NCI-H345 treated with DMSO at 0.1 percent for 48 hours (cell line): ENCODE results near the gene SPI1.
A peak's percentile ranks its signal among the peaks of the same experiment; 100 is the strongest.

Source experiments
- DNase-seq: peaks from one replicate; lab custom pipeline; 2025; ENCODE audit not compliant: unreplicated experiment; lab: John Stamatoyannopoulos, UW

Gene SPI1

DNA sequence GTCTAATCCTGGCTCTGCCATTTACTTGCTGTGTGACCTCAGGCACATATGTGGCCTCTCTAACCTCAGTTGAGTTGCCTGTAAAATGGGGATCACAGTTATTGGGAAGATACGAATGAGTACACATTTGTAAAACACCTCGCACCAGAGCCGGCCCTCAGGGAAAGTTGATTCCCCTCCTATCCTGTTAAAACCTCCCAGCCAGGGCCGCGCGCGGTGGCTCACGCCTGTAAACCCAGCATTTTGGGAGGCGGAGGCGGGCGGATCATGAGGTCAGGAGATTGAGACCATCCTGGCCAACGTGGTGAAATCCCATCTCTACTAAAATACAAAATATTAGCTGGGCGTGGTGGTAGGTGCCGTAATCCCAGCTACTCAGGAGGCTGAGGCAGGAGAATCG, 18.0 kb downstream of the SPI1 start:
- DNase-seq = no peak

DNA sequence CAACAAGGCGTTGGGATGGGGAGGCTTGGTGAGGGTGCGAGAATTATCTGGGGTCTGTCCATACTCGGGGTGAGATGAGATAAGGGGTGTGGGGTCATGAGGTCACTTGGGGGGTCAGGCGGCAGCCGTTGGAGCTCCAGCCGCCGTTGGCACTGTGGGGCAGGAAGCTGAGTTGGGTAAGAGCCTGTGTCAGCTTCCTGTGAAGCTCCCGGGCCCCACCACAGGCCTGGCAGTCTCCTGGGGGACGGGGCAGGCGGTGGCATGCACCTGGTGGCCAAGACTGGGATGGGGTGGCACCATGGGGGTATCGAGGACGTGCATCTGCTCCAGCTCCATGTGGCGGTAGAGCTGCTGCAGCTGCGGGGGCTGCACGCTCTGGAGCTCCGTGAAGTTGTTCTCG, 18.8 kb downstream of the SPI1 start:
- DNase-seq = no peak

DNA sequence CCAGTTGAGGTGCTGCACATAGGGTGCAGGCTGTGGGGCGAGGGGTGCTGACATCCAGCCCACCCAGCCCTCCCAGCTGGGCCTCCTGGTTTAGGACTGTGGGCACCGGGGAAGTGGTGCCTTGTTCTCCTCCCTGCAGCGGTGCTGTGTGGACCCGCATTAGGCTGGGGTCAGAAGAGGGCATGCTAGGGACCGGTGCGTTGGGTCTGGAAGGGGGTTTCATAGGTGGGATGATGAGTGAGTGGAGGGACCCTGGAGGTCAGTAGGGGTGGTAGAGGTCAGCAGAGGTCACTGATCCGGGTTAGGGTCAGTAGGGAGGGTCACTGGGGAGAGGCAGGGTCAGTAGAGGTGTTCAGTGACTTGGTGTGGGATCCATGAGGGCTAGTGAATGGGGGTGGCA, 19.2 kb downstream of the SPI1 start:
- no peak for DNase-seq

DNA sequence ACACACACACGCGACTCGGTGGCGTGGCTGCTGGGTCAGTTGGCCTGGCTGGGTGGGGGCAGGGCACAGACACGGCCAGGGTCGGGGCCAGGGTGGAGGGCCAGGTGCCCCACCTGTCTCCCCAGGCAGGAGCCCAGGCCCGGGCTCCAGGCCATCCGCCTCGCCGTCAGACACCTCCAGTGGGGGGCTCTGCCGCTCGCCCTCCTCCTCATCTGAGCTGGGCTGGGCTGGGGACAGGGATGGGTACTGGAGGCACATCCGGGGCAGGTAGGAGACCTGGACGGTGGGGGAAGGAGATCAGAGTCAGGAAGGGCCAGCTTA, 19.7 kb downstream of the SPI1 start:
- DNase-seq = no peak

DNA sequence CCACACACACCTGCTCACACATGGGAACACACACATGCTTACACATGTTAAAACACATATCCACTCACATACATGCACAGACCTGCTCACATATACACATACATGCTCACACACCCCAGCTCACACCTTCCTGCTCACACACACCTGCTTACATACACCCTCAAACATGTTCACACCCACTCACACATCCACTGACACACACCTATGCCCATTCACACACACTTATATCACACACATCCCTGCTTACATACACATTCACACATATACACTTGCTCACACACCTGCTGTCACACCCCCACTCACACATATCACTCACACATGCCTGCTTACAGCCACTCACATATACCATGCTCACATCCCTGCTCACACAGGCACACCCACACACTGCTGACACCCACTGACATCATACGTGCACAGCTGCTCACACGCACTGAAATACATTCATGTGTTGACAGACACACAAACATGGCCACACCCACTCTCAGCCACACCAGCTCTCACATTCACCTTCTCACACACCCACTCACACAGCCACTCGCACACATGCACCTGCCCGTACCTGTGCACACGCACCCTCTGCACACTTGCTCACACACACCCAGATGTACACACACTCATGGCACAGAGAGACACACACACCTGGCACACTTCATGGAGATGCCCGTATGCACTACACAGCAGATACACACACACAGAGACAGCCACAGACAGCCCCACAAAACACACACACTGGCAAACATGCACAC, 20.2 kb downstream of the SPI1 start:
- no peak for DNase-seq

DNA sequence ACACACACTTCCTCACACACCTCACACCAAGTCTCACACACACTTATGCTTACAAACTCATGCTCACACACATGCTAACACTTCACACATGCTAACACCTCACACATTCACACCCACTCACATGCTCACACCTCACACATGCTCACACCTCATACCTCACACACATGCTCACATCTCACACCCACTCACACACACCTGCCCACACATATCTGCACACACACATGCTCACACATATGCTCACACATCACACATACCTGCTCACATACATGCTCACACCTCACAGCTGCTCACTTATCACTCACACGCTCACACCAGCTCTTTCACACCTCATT, 21.4 kb downstream of the SPI1 start:
- no peak for DNase-seq

DNA sequence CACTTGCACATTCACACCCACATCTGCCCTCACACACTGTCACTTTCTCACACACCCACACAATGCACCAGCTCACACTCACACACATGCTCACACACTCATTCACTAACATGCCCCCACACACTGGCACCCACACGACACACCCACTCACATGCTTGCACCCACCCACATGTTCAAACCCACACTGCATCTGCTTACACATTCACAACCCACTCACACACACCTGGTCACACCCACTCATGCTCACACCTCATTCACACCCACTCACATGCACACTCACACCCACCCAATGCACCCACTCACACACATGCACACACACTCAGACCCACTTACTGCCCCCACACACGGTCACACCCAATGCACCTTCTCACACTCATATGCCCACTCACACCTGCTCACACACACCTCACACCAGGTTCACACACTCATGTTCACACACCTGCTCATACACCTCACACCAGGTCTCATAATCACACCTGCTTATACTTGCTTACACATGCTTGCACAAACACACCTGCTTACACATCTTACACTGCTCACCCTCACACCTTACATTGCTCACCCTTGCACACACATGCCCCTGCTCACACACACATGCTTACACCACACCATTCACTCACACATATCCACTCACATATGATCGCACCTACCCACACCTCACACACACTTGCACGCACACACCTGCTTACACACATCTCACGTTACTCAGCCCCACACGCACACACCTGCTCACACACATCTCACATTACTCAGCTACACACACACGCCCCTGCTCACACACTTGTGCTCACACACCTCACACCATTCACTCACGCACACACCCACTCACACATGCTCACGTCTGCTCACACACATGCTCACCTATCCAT, 22.0 kb downstream of the SPI1 start:
- no peak for DNase-seq

DNA sequence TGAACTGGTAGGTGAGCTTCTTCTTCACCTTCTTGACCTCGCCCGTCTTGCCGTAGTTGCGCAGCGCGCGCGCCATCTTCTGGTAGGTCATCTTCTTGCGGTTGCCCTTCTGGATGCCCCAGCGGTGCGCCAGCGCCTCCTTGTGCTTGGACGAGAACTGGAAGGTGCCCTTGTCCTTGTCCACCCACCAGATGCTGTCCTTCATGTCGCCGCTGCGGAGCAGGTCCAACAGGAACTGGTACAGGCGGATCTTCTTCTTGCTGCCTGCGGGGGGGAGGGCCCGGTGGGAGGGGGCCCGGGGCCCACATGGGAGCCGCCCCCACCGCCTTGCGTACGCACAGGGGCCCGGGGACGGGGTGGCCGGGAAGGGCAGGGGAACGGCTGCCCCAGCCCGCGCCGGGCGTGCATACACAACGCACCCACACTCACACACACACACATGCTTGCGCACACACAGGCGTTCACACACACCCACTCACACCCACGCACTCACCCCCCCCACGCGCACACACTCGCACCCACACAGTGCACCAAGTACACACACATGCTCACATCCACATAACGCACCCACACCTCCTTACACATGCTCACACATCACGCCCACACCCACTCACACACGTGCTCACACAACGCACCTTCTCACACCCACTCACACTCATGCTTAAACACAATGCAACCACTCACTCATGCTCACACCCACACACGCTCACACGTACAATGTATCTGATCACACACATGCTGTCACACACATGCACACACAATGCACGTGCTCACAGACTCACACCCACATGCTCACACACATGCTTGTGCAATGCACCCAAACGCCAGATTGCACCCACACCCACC, 22.8 kb downstream of the SPI1 start:
- DNase-seq = peak; percentile 76

DNA sequence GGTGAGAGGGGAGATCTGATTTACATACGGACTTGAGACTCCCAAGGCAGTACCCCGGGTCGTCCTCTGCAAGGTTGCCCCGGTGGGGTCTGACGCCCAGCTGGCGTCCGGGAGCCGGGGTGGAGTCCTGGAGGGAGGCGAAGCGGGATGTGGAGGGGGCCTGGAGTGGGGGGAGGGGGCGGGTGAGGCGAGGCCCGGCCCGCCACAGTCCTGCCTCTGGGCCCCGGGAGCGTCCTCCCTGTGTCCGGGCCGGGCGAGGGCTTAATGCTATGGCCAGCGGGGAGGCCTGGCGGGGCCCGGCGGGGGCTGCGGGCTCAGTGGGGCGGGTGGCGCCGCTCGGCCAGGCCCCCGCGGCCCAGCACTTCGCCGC, 23.4 kb downstream of the SPI1 start:
- no peak for DNase-seq

DNA sequence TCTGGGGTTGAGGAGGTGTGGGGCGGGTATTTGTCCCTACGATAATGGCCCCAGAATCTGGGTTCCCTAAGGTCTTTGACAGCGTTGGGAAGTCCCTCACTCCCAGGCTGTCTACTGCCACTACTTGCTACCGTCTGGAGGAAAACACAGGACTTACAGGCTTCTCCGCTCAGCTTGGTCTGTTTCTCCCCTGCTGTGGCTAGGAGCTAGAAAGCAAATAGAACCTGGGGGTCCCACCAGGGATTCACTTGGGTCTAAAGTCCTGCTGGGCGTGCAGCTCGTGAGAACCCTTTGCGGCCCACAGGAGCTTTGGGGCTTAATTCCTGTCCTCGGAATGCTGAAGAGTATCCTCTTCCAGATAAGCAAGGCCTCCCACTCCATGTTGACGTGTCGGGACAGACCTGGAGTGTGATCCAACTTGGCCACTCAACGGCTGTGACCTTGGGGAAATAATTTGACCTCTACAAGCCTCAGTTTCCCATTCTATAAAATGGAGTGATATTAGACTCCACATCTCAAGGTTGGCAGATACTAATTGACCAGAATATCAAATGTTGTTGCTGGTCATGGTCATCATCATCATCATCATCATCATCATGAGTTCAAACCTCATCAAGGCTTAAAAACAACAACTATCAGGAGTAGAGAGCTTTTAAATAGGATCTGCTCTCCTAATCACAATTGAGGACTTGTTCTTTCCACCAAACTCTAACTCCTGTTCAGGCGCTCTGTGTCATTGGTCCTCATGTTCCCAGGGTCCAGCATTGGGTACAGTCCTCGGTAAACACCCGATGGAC, 24.2 kb downstream of the SPI1 start:
- DNase-seq = no peak

DNA sequence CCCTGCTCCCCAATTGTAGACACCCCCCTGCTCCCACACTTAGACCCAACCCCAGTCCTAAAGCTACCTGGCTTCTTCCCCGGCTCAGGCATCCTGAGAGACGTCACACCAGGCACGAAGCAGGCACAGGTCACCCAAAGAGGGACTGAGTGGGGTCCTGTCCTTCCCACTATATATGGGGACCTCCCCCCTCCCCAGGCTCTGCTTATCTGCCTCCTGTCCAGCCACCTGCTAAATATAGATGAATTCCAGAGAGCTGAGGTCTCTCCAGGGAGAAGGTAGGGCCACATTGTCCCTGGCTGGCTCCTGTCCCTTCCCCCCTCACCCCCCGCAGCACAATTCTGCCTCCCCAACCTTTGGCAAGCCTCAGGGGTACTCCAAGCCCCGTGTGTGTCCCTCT, 25.8 kb downstream of the SPI1 start, which contains the start of gene MYBPC3:
Gene MYBPC3 (minus strand): TSS at position 147 of the 400 bp plus-strand sequence. CDS start 55 bp downstream, at position 92.
- DNase-seq = no peak

DNA sequence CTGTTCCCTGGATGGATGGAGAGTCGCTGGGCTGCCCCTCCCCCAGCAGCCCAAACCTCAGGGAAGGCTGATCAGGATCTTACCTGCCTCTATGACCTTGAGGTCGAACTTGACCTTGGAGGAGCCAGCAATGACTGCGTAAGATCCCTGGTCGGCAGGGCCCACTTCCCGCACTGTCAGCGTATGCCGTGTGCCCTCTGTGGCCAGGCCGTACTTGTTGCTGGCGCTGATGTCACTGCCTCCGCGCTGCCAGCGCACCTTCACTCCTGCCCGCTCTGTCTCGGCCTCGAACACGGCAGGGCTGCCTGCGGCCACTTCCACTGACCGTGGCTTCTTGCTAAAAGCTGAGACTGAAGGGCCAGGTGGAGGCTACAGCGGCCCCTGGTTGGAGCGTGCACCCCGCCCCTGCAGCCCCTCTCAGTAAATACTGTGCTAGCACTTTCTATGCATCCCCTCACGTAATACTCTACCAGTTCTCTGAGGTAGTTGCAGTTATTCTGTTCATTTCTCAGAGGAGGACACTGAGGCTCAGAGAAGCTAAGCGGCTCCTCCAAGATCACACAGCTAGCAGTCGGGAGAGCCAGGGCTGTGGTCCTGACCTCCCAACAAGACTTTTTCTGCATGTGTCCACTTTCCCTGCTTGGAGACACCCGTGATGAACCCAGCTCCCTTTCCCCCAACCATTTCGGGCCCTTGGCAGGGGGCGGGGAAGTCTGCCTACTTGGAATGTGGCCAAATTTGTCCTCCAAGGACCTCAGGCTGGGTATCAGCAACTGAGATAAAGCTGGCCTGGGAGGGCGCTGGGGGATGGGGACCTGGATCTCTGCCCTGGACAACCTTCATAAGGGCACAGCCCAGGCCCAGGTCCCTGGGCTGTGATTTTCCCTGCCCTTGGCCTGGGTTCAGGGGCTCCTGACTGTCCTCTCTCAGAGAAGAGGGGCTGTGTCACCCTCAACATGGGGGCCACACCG, 26.9 kb downstream of the SPI1 start:
- no peak for DNase-seq

DNA sequence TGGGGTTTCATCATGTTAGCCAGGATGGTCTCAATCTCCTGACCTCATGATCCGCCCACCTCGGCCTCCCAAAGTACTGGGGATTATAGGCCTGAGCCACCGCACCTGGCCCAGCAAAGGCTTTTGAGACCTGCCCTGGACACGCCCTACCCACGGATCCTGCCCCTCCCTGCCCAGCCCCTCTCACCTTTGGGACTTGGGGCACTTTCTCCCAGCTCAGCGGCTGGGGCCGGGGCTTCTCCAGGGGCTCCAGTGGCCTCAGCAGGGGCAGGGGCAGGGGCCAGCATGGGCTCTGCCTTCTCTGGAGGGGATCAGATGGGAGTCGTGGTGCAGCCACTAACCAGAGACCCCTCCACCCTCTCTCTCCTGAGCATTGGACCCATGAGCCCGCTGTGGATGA, 28.0 kb downstream of the SPI1 start:
- no peak for DNase-seq

DNA sequence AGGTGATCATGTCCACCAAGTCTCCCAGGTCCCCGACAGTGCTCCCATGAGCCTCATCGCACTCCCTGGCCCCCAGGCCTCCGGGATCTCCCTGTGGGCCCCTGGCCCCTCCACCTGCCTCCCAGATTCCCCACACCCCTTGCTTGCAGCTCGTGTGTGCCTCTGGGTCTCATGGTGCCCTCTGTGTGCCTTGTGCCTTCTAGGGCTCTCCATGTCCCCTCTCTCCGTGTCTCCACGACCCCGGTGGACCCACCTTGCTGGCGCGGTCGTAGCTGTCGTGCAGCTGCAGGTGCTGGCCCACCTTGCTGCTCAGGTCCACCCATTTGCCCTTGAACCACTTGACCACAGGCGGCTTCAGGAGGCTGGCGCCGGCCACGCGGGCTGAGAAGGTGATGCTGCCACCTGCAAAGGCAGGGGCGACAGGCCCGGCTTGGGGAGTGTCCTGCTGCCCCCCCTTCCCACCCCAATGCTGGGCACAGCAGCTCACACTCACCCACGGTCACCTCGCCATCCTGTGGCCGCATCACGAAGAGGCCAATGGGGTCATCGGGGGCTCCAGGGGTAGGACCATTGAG, 28.7 kb downstream of the SPI1 start:
- no peak for DNase-seq

DNA sequence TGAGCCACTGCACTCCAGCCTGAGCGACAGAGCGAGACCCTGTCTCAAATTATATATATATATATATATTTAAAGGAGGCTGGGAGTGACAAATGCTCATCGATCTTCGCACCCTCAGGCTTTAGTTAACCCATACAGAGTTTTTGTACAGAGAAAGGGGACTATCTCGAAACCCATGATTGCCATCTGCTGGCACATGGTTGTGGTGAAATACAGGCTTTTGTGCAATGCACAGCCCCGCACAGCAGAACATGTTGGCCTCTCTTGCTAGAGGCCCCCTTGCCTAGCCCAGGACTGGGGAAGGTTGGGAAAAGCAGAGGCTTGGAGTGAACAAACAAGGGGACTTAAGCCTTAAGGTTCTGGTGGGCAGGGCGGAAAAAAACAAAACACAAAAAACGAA, 29.5 kb downstream of the SPI1 start:
- DNase-seq = no peak

DNA sequence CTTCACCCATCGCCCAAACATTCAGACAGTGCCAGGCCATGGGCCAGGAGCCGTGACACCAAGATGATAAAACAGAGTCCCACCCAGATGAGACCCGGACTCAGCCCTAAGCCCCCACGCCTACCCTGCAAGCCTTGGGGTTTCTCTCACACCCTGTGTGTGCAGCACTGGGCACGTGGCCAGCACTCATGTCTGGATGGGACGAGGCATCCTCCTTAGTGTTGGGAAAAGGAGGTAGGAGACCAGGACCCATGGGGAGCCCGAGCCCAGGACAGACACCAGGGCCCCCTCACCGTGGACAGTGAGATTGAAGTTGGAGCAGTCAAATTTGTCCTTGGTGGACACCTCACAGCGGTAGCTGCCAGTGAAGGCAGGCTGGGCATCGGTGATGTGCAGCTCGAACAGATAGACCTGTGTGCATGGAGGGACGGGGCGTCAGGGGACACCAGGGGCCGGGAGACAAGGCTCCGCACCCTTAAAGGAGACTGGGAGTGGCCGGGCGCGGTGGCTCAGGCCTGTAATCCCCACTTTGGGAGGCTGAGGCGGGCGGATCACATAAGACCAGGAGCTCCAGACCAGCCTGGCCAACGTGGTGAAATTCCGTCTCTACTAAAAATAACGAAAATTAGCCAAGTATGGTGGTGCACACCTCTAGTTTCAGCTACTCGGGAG, 30.1 kb downstream of the SPI1 start:
- no peak for DNase-seq

DNA sequence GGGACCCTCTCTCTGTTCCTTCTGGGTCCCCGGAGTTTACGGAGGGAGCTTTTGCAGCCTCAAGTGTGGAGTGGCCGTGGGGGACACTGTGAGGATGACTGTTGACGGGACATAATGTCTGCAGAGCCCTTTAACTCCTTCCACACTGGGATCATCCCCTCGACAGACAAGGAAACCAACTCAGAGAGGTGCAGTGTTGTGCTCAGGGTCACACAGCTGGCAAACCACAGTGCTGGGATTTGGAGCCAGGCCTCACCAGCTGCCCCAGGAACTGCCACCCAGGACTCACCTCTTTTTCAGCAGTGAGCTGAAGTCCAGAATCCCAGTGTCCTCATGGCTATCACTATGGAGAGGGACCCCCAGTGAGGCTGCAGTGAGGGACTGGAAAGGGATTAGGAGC, 31.2 kb downstream of the SPI1 start:
- no peak for DNase-seq

DNA sequence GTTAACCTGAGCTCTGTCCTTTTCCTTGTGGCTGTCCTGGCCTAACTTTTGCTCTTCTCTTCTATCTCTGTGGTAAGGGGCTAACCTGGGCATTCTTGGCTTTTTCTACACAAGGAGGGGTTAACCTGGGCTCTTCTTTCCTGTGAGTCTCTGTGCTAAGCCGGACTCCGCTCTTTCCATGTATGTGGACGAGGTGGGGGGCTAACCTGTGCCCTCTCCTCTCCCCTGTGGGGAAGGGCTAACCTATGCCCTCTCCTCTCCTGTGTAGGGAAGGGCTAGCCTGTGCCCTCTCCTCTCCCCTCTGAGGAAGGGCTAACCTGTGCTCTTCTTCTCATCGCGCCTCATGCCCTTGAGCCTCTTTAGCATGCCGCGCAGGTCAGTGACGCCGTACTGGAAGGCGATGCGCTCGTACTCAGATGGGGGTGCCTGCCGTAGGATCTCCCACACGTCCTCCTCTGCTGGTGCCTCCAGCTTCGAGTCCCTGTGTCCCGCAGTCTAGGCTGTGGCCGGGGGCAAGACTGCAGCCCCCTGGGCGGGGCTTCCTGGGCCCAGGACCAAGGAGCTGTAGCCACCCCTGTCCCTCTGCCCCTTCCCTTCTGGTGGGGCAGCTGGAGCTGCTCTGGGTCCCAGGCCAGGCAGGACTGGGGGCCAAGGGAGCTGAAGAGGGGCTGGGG, 32.3 kb downstream of the SPI1 start:
- no peak for DNase-seq
